ENCODE data around the gene SHISA6.

Gene SHISA6

DNA sequence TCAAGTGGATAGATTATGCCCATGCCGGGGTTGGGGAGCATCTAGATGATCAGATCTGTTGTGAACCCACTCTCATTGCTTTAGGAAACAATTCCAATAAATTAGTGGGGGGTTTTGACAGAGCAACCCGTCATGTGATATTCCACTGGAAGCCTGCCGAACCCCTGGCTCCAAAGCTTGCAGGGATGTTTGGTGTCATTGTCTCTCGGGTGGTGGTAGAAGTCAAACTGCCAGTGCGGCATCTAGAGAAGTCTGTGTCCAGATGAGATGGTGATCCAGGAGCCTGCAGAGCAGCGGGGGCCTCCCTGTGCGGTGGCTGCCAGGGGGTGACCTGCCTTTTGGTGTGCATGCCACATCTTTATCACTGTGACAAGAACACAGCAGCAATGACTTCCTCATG, 91.7 kb downstream of the SHISA6 start:
- ATAC-seq, result no peak
- no peak for TF ChIP-seq SNAI2 (CRISPR knock-in tag; IDR thresholded peaks at IDR 0.05)
- TF ChIP-seq BACH2 (CRISPR knock-in tag; IDR thresholded peaks at IDR 0.05; ENCODE audit: borderline replicate concordance), result no peak
- TF ChIP-seq, protein P1, sequence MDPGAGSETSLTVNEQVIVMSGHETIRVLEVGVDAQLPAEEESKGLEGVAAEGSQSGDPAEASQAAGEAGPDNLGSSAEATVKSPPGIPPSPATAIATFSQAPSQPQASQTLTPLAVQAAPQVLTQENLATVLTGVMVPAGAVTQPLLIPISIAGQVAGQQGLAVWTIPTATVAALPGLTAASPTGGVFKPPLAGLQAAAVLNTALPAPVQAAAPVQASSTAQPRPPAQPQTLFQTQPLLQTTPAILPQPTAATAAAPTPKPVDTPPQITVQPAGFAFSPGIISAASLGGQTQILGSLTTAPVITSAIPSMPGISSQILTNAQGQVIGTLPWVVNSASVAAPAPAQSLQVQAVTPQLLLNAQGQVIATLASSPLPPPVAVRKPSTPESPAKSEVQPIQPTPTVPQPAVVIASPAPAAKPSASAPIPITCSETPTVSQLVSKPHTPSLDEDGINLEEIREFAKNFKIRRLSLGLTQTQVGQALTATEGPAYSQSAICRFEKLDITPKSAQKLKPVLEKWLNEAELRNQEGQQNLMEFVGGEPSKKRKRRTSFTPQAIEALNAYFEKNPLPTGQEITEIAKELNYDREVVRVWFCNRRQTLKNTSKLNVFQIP (CRISPR knock-in tag; IDR thresholded peaks at IDR 0.05; ENCODE audit: borderline replicate concordance, low read depth), result no peak
- TF ChIP-seq TOX (CRISPR knock-in tag; IDR thresholded peaks at IDR 0.05; ENCODE audit: borderline replicate concordance), result no peak
- TF ChIP-seq, protein P2, sequence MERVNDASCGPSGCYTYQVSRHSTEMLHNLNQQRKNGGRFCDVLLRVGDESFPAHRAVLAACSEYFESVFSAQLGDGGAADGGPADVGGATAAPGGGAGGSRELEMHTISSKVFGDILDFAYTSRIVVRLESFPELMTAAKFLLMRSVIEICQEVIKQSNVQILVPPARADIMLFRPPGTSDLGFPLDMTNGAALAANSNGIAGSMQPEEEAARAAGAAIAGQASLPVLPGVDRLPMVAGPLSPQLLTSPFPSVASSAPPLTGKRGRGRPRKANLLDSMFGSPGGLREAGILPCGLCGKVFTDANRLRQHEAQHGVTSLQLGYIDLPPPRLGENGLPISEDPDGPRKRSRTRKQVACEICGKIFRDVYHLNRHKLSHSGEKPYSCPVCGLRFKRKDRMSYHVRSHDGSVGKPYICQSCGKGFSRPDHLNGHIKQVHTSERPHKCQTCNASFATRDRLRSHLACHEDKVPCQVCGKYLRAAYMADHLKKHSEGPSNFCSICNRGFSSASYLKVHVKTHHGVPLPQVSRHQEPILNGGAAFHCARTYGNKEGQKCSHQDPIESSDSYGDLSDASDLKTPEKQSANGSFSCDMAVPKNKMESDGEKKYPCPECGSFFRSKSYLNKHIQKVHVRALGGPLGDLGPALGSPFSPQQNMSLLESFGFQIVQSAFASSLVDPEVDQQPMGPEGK (CRISPR knock-in tag; IDR thresholded peaks at IDR 0.05; ENCODE audit: borderline replicate concordance), result no peak
- TF ChIP-seq ZNF565 (CRISPR knock-in tag; conservative IDR thresholded peaks at IDR 0.05; ENCODE audit: low read depth), result no peak
- TF ChIP-seq CSDC2 (CRISPR knock-in tag; IDR thresholded peaks at IDR 0.05), result no peak
- no peak for TF ChIP-seq PPARA (CRISPR knock-in tag; IDR thresholded peaks at IDR 0.05; ENCODE audit: borderline replicate concordance)
- no peak for TF ChIP-seq ZFP3 (CRISPR knock-in tag; IDR thresholded peaks at IDR 0.05)
- TF ChIP-seq ZC3H10 (CRISPR knock-in tag; IDR thresholded peaks at IDR 0.05), result no peak
- TF ChIP-seq TCF4 (CRISPR knock-in tag; IDR thresholded peaks at IDR 0.05; ENCODE audit: borderline replicate concordance), result no peak
- no peak for TF ChIP-seq GLIS3 (CRISPR knock-in tag; IDR thresholded peaks at IDR 0.05)
- TF ChIP-seq ISL1 (CRISPR knock-in tag; IDR thresholded peaks at IDR 0.05), result no peak
- TF ChIP-seq CREB5 (CRISPR knock-in tag; IDR thresholded peaks at IDR 0.05; ENCODE audit: low read depth), result no peak
- no peak for TF ChIP-seq OSR1 (CRISPR knock-in tag; IDR thresholded peaks at IDR 0.05)
- no peak for TF ChIP-seq ZFP30 (CRISPR knock-in tag; IDR thresholded peaks at IDR 0.05)
- no peak for TF ChIP-seq CSRNP3 (CRISPR knock-in tag; IDR thresholded peaks at IDR 0.05)
- no peak for TF ChIP-seq ARNTL (CRISPR knock-in tag; IDR thresholded peaks at IDR 0.05; ENCODE audit: borderline replicate concordance, low read depth)

- ATAC-seq, result no peak
- TF ChIP-seq ZC3H10 (CRISPR knock-in tag; IDR thresholded peaks at IDR 0.05) (no peak), OSR1 (CRISPR knock-in tag; IDR thresholded peaks at IDR 0.05) (no peak), ZNF70 (CRISPR knock-in tag; IDR thresholded peaks at IDR 0.05) (no peak), ZFP30 (CRISPR knock-in tag; IDR thresholded peaks at IDR 0.05) (no peak), CSDC2 (CRISPR knock-in tag; IDR thresholded peaks at IDR 0.05) (no peak)
Measured at GRCh38 chr17:11334493-11334892, 93.5 kb downstream of the SHISA6 start.

GRCh38 chr17:11336290-11336689, 95.3 kb downstream of the SHISA6 start:
- TF ChIP-seq ZNF8 (CRISPR knock-in tag; IDR thresholded peaks at IDR 0.05) (no peak), ZFP30 (CRISPR knock-in tag; IDR thresholded peaks at IDR 0.05) (no peak), BACH2 (CRISPR knock-in tag; IDR thresholded peaks at IDR 0.05; ENCODE audit: borderline replicate concordance) (no peak), CSRNP3 (CRISPR knock-in tag; IDR thresholded peaks at IDR 0.05) (no peak), ESRRG (CRISPR knock-in tag; IDR thresholded peaks at IDR 0.05) (no peak), TOX (CRISPR knock-in tag; IDR thresholded peaks at IDR 0.05; ENCODE audit: borderline replicate concordance) (no peak), ISL1 (CRISPR knock-in tag; IDR thresholded peaks at IDR 0.05) (no peak), ARNTL (CRISPR knock-in tag; IDR thresholded peaks at IDR 0.05; ENCODE audit: borderline replicate concordance, low read depth) (no peak), ZNF70 (CRISPR knock-in tag; IDR thresholded peaks at IDR 0.05) (no peak), ZNF565 (CRISPR knock-in tag; conservative IDR thresholded peaks at IDR 0.05; ENCODE audit: low read depth) (no peak), CSDC2 (CRISPR knock-in tag; IDR thresholded peaks at IDR 0.05) (no peak)
- TF ChIP-seq, protein P2 (CRISPR knock-in tag; IDR thresholded peaks at IDR 0.05; ENCODE audit: borderline replicate concordance), result no peak
- TF ChIP-seq, protein P1 (CRISPR knock-in tag; IDR thresholded peaks at IDR 0.05; ENCODE audit: borderline replicate concordance, low read depth), result no peak
- ATAC-seq, result no peak

Measured in SK-N-SH treated with all-trans-retinoic acid at 6 μM for 48 hours (cell line).